Epidermal melanocyte (primary cell): ENCODE measurements around the gene LPP.

Experiments used
- DNase-seq: peaks from one replicate; pipeline ENCODE4 v3.0.0; 2011; ENCODE audit warnings: low spot score; ENCODE audit not compliant: insufficient read length

LPP gene

DNA sequence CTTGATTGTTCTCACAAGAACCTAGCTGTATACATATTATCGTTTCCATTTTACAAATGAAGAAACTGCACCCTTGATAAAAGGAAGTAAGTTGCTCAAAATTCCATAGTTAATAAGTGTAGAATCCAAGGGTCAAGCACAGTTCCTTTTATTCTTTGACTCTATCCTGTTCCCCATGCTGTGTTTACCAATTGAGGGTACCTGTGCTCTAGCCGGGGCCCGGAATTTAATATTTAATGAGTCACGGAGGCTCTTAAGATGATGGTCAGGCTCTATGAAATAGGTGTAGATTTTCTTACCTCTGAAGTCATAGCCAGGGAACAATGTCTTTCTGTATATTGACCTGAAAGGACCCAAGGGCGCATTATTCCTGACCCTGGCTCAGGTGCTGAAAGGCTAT, 65.2 kb downstream of the LPP start:
- no peak for DNase-seq

- DNase-seq: no peak
Observed at GRCh38 chr3:188220097-188220788, 66.3 kb downstream of the LPP start.

DNA sequence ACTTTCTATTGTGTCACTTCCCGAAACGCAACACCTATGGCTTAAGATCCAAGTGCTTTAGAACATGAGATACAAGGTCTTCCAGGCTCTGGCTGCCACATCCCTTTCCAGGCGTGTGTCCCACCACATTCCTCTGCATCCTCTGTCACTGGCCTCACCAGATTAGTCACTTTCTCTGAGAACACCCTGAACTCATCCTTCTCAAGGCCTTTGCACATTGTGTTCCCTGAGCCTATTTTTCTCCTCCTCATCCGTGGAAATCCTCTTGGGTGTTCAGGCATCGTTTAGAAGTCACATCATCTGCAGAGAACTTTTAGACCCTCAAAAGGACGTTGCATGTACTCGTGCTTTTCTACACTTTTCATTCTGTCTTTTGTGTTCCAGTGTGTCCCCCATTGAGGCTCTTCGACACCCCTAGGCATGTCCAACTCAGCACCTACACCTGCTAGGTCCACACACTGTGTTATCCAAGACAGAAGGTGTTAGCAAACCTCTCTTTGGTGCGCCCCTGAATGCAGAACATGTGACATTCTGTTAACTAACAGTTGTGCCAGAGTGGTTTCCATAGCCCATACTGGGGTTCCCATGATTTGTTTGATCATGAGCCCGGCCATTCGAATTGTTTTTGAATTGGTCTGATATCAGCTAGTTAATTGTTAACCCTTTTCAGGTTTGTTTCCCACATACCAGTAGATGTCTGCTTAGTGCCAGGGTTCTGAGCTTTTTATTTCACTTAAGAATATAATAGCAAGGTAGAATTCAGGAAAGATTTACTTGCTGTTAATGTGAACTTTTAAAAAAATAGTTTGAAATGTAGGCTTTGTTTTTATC, 67.2 kb downstream of the LPP start:
- DNase-seq: no peak

DNA sequence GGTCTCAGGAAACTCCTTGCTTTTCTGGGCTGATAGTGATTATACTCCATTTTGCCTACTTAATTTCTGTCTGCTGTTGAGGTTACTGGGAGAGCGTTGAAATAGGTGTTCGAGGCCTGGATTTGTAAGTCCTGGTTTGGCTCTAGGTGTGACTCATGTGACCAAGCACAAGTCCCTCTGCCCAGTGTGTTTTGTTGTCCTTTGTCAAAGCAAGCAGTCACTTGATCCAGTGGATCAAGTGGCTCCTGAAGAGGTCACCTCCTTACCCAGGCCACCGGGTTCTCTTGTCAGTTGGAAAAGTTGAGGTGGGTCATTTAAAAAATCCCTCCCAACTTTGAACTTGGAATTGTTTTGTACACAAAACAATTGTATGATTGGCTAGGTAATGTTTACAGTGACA, 70.0 kb downstream of the LPP start:
- DNase-seq: no peak

- DNase-seq: no peak
Observed at GRCh38 chr3:188227442-188227841, 73.5 kb downstream of the LPP start.

DNA sequence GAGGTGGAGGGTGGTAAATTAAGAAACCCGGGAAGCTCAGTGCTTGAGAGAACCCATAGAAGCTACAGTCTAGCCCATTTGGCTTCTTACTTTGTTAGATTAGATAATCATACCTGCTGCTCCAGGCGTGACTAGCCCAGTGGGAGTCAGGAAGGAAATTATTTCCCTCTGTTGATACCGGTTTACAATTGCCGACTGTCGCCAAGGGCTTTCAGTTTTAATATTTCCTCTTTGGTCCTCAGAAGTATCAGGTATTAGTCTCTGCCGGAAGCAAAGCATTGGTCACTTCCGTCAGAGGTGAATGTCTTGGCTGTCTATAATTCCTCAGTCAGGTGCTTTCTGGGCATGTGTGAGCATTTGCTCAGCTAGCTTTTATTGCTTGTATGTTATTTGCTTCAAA, 75.2 kb downstream of the LPP start:
- DNase-seq: no peak

DNA sequence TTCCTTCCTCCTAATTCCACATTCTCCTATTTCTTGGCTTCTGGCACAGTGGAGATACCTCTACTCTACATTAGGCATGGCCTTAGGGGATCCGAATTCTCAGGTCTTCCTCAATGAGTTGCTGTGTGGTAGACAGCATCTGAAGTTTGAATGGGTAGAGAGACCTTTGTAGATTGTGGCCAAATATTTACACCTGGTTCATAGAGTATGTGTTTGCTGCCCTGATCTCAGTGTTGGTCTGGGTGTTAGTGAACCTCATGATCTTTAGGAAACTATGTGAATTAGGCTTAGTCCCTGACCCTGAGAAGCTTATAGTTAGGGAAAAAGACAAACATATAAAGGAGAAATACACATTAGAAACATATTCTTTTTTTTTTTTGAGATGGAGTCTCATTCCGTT, 75.8 kb downstream of the LPP start:
- DNase-seq: no peak

- no peak for DNase-seq
Observed at GRCh38 chr3:188230962-188231361, 77.0 kb downstream of the LPP start.

- DNase-seq: no peak
Observed at GRCh38 chr3:188231456-188231855, 77.5 kb downstream of the LPP start.

DNA sequence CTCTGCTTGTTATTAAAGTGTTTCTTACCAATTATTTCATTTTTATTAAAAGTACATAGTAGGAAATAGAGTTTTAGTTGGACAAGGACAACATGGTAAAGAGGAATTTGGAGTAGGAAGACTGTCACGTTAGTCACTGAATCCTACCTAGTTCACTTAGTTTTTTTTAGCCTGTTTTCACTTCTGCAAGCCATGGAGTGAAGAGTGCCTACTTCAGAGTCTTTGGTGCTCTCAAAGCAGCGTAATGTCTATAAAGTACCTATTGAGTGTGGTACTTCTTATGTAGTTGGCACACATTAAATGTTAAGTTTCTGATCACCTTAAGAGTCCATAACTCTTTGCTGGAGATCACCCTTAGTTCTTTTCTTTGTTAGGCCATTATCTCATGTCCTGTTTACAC, 78.7 kb downstream of the LPP start:
- no peak for DNase-seq

- DNase-seq: no peak
Observed at GRCh38 chr3:188233320-188233719, 79.4 kb downstream of the LPP start.

DNA sequence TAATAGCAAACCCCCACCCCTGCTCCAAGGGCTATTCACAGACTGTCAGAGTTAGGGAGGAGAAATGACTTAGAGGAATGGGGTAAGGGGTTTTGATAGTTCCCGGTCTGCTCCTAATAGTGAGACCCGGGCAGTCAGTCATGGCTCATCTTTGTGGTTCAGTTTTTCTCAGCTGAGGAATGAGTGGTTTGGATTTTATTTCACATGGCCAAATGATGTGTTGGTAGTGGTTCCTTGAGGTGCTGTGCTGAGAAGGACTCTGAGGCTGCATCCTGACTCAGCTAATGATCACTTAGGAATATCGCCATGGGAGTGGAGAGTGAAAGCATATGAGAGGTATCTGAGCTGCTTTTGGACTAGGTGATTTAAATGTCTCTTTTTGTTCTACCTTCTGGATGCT, 80.2 kb downstream of the LPP start:
- DNase-seq: no peak

DNA sequence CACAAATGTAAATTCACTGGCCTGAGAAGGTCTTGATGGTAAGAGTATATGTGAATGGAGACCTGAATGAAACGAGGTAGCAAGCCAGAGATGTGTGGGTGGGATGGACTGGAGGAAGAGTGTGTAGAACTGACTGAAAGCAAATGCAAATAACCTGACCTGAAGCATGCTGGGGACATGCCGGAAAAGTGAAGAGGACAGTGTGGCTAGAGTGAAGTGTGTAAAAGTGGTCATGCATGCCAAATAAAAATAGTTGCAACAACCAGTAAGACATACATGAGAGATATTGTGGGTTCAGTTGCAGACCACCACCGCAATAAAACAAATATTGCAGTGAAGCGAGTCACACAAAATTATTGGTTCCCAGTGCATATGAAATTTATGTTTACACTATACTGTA, 82.3 kb downstream of the LPP start:
- no peak for DNase-seq

GRCh38 chr3:188239035-188239434, 85.1 kb downstream of the LPP start:
- no peak for DNase-seq

- no peak for DNase-seq
Observed at GRCh38 chr3:188239577-188239976, 85.6 kb downstream of the LPP start.

DNA sequence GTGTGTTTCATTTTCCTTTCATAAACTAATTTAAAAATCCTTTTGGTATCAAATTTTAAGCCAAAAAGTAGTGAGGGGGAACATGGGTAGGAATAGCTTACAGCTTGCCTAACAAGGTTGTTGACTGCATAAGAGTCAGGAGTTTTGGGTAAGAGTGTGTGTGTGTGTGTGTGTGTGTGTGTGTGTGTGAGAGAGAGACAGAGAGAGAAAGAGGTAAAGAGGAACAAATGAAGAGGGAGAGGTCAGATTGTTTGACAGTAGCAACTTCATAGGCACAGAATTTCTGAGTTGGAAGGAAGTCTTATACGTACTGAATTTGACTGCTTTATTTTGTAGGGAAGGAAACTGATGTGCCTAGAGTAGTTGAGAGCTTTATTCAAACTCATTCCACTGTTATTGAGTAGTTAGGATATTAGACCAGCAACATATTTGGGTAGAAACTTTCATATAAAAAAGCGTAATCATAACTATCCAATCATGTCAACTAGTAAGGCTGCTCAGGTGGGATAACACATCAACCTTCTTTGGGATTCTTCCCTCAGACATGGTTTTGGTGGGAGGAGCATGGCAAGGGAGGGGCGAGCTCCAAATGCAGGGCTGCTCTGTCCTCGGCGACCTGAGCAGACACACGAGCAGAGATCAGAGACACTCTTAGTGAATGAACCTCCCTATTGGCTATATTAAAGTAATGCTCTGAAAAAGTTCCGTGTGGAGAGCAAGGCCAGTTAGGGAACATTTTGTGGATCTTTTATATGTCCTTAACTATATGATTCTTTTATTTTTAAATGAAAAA, 86.4 kb downstream of the LPP start:
- no peak for DNase-seq

- DNase-seq: no peak
Observed at GRCh38 chr3:188241072-188241471, 87.1 kb downstream of the LPP start.

GRCh38 chr3:188241883-188242282, 87.9 kb downstream of the LPP start:
- no peak for DNase-seq

DNA sequence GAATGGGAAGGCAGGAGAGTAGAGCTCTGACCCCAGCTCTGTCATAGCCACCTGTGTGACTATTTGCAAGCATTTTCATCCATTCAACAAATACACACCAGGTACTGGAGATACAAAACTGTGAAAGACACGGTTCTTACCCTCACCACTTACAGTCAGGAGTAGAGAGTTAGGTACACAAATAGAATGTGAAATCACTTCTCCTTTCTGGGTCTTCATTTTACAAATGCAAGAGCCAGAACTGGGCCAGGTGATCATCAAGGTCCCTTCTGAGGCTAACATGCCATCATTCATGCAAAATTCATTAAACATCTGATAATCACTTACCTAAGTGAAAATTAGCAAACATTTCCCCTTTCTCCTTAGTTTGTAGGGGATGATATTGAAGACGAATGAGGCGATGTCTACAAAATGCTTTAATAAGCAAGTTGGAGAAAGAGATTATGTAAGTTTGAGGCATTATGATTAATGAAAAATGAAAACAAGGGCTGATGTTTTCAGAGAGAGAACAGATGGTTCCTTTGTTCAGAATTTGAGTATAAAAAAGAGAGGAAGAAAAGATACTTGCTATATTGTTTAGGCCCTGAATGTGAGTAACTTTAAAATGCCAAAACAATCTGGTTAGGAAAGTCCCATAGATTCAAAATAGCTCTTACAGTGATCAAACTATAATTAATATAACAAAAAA, 88.6 kb downstream of the LPP start:
- DNase-seq: no peak

GRCh38 chr3:188243124-188243795, 89.3 kb downstream of the LPP start:
- no peak for DNase-seq

GRCh38 chr3:188244395-188244861, 90.5 kb downstream of the LPP start:
- DNase-seq: no peak
